Superior temporal gyrus (tissue), 1 donor: Measurements from ENCODE around the gene DDX21.
"Not testable (repeated sequence)": the region's sequence is repeated elsewhere in the genome, so short reads cannot be mapped to it uniquely, and the experiment has no call there.

Experiments used
- DNase-seq: peaks from one replicate; pipeline ENCODE4 v3.0.0-alpha.2; 2016; ENCODE audit errors: extremely low spot score

Gene DDX21

DNA sequence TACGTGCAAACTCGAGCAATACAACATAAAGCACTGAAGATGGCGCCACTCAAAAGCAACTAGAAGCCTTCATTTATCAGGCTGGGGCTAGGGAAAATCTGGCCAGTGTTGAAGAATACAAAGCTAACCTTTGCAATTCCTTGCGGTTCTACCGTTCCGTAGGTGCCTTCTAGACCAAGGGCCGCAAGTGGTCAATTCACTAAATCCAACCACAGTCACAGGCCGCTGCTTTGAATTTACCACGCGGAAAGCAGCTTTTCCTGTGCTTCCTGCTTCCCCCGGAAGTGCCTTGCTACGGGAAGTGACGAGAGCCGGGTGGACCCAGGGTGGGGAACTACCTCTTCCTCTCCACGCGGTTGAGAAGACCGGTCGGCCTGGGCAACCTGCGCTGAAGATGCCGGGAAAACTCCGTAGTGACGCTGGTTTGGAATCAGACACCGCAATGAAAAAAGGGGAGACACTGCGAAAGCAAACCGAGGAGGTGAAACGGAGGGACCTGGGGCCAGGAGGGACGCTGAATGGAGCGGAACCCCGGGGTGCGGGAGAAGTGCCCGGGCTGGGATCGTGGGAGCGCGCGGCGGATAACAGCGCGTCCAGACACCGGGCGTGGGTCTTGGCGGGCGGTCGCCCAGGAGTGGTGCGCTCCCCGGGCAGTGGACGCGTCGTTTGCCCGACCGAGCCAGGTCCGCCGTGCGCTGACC is at the start of gene DDX21:
Gene DDX21, plus strand, starts transcription at position 339 of the 701 bp plus-strand sequence. Its CDS starts 56 bp downstream, at position 395.
- DNase-seq: peak; percentile 98

DNA sequence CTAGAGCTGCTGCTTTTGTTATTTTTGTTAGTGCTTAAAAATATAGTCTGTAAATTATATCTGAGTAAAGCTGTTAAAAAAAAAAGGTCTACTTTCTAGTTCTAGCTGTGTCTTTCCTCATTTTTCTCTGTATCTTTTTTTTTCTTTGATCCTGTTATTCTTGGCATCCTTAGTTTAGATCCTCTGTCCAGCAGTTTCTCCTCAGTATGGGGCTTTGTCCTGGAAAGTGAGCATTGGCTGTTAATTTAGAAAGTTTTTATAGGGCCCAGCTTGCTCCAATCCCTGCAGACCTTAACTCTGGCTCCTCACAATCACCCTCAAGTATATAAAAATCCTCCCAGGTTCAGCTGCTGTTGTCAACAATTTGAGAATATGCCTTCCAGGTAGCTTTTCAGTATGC is 31.4 kb upstream of the DDX21 start:
- no peak for DNase-seq

DNA sequence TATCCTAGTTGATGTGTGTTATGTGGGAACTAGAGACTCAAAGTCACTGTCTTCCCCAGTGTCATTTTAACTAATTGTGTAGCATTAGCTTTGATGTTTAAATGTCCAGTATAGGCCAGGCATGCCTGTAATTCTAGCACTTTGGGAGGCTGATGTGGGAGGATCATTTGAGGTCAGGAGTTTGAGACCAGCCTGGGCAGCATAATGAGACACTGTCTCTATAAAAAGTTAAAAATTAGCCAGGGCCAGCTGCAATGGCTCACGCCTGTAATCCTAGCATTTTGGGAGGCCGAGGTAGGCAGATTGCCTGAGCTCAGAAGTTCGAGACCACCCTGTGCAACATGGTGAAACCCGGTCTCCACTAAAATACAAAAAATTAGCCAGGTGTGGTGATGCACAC is 30.5 kb upstream of the DDX21 start:
- no peak for DNase-seq

DNA sequence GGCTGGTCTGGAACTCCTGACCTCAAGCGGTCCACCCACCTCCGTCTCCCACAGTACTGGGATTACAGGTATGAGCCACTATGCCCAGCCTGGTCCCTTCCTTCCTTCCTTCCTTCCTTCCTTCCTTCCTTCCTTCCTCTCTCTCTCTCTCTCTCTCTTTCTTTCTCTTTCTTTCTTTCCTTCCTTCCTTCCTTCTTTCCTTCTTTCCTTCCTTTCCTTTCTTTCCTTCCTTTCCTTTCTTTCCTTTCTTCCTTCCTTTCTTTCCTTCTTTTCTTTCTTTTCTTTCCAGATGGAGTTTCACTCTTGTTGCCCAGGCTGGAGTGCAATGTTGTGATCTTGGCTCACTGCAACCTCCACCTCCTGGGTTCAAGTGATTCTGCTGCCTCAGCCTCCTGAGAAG is 26.8 kb upstream of the DDX21 start:
- not testable (repeated sequence) for DNase-seq

DNA sequence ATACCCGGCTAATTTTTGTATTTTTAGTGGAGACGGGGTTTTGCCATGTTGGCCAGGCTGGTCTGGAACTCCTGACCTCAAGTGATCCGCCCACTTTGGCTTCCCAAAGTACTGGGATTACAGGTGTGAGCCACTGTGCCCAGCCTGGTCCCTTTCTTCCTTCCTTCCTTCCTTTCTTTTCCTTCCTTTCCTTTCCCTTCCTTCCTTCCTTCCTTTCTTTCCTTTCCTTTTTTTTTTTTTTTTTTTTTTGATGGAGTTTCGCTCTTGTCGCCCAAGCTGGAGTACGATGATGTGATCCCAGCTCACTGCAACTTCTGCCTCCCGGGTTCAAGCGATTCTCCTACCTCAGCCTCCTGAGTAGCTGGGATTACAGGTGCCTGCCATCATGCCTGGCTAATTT is 26.1 kb upstream of the DDX21 start:
- DNase-seq: not testable (repeated sequence)

DNA sequence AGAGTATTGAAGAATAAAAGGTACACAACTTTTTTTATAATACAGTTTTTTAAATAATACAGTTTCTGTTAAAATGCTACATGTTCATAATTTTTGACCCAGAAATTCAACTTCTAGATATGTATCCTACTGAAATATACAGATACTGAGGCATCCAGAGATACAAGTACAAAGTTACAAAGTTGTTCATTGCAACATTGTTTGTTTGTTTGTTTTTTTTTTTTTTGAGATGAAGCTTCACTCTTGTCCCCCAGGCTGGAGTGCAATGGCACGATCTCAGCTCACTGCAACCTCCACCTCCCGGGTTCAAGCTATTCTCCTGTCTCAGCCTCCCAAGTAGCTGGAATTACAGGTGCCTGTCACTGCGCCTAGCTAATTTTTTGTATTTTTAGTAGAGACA is 23.1 kb upstream of the DDX21 start:
- not testable (repeated sequence) for DNase-seq

DNA sequence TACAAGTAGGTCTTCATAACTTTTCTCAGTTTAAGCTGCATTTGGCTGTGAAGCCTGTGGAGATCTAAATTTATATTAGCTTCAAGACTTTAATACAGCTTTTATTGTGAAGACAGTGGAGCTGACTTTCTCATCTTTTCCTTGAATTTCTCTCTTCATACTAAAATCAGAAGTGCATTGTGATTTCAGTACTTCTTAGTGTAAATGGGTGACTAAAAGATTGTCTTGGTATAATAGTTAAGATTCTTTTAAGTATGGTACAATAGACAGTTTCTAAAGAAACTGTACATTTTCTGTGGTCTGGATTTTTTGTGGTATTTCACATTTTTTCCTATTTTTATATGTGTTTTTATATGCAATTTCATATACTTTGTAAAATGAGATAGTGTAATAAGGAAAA is 21.0 kb upstream of the DDX21 start:
- no peak for DNase-seq

DNA sequence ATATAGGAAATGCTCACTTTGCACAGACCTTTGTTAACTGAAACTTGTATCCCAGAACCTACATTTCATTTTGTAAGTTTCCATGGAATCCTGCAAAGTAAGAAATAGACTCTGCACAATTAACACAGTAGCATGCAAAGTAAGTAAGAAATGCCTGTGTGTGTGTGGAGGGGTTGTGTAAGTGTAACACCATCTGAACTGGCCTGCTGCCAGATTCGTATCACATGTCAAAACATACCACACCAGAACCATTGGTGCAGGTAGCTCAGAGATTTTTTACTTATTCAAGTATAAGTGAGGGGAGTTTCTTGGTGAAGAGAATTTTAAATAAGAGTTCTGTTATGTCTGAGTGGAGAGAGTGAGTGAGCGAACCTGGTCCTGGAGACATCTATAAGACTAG is 17.9 kb upstream of the DDX21 start:
- DNase-seq: no peak

DNA sequence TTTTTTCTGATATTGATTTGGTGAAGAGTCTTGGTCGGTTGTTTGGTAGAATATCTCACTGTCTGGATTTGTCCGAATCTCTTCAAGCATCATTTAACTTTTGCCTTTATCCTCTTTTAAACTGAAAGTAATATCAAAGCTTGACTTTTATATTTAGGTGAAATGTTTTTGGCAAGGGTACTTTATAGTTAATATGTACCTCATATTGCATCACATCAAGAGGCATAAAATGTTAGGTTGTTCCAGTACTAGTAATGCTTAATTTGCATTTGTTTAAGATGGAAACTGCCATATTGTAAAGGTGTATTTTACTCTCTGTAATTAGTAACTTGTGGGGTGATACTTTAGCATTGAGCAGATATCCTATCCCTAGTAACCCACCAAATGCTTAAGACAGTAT is 17.1 kb upstream of the DDX21 start:
- no peak for DNase-seq

DNA sequence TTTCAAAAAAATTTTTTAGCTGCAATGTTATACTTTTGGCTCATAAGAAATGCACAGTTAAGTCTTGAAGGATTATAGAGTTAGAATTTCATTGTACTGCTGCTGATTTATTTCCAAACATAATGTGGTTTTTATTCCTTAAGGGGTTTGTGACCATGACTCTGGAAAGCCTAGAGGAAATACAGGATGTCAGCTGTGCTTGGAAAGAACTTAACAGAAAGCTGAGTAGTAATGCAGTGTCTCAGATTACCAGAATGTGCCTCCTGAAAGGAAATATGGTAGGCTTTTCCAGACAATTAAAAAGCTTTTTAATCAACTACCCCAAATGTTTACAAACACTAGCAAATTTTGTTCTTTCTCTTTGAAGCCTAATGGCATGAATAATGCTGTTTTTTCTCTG is 15.1 kb upstream of the DDX21 start:
- DNase-seq: not testable (repeated sequence)

DNA sequence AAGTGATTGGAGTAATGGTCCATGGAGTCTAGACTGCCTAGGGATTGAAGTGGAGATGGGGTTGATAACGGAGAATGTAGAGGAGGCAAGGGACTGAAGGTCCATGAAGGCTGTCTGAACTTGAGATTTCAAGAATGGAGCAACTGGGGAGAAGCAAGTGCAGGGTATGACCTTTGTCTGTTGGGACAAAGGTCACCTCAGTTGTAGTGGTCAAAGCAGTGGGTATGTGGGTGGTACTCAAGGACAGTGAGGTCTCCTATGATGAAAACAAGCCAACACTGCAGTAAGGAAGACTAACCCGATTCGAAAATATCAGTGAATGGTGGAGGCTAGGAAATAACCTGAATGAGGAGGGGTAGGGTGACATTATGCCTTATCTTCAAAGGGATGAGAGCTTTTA is 5.4 kb upstream of the DDX21 start:
- DNase-seq: no peak

DNA sequence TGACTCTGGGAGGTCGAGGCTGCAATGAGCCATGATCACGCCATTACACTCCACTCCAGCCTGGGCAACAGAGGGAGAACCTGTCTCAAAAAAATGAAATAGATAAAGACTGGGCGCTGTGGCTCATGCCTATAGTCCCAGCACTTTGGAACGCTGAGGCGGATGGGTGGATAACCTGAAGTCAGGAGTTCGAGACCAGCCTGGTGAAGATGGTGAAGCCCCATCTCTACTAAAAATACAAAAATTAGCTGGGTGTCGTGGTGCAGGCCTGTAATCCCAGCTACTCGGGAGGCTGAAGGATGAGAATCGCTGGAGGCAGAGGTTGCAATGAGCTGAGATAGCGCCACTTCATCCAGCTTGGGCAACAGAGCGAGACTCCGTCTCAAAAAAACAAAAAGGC is 1.1 kb upstream of the DDX21 start:
- DNase-seq: no peak

DNA sequence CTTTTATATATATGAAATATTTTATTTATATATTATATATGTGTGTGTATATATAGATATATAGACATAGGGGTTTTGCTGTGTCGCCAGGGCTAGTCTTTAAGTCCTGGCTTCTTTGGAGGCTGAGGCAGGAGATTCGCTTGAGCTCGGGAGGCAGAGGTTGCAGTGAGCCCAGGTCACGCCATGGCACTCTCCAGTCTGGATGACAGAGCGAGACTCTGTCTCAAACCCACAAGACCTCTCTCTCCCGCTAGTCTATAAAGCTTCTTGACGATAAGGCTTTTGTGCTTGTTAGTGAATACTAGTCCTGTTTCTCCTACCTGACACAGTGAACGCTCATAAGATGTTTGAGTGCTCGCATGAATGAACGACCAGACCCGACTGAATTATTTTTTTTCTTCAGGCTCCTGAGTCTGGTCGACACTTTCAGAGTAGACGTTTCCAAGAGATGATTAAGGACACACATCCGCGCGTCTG is 577 bp upstream of the DDX21 start:
- DNase-seq: no peak

DNA sequence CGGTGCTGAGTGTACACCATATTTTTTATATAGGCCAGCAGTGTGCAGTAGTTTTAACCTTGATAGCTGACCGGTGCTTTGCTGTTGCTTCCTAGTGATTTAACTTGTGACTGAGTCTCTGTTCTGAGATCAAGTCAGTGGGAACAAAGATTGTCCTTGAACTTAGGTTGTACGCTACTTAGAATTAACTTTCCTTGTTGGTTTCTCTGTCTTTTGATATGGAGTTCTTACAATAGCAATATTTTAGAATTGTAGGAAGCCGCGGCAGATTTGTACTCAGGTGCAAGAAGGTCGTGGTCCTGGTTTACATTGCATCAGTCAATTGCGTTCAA is 1.3 kb downstream of the DDX21 start:
- no peak for DNase-seq

DNA sequence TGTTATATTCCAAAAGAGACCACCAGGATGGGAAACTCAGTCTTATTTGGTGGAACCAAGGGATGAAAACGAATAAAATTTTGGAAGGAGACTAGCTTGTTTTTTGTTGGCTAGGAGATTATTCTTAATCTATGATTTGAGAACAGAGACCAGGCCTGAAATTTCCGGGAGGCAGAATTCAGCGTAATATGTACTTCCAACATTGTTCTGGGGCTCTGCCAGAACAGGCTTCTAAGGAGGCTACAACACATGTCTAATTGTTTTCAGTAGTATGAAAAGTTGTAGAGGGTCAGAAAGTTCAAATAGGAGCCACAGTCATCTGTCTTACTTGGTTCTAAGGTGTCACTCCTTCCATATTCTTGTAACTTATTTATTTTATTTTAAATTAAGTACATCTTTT is 1.7 kb downstream of the DDX21 start:
- DNase-seq: no peak

DNA sequence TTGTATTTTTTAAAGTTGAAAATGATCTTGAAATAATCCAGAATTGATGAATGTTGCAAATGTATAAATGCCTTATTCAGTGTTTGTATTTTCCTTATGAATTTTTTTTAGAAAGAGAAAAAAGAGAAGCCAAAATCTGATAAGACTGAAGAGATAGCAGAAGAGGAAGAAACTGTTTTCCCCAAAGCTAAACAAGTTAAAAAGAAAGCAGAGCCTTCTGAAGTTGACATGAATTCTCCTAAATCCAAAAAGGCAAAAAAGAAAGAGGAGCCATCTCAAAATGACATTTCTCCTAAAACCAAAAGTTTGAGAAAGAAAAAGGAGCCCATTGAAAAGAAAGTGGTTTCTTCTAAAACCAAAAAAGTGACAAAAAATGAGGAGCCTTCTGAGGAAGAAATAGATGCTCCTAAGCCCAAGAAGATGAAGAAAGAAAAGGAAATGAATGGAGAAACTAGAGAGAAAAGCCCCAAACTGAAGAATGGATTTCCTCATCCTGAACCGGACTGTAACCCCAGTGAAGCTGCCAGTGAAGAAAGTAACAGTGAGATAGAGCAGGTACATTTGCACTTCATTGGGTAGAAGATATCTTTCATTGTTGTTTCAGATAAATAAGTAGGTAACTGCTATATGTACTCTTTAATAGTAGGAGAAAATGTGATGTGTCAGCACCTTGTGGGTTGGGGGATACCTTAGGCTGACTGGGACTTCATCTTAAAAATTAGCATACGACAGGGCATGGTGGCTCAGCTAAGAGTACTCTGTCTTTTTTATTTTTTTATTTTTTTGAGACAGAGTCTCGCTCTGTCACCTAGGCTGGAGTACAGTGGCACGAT is 3.9 kb downstream of the DDX21 start:
- no peak for DNase-seq

DNA sequence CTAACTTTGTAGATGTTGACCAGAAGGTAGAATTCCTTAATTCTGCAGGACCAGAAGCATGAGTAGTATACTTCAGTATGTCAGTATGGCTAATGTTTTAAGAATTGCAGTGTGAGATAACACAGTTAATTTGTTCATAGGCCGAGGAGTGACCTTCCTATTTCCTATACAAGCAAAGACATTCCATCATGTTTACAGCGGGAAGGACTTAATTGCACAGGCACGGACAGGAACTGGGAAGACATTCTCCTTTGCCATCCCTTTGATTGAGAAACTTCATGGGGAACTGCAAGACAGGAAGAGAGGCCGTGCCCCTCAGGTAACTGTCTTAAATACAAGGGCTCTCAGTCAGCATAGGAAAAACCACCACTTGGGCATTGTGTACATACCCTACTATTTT is 7.2 kb downstream of the DDX21 start:
- DNase-seq: no peak

DNA sequence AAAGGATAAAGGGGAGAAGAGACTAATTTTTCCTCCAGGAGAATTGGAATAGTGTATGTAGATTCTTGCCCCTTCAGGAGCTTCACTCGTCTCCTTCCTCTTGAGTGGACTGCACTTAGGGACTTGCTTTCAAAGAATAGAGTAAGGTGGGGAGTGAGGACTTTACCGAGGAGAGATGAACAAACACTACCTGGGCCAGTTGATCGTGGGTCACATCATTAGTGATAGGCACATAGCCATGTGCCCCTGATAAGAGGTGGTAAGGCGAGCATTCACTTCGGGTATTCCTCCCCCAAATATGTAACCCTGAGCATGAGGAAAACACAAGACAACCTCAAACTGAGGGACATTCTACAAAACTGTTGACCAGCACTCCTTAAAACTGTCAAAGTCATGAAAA is 18.0 kb downstream of the DDX21 start:
- no peak for DNase-seq

DNA sequence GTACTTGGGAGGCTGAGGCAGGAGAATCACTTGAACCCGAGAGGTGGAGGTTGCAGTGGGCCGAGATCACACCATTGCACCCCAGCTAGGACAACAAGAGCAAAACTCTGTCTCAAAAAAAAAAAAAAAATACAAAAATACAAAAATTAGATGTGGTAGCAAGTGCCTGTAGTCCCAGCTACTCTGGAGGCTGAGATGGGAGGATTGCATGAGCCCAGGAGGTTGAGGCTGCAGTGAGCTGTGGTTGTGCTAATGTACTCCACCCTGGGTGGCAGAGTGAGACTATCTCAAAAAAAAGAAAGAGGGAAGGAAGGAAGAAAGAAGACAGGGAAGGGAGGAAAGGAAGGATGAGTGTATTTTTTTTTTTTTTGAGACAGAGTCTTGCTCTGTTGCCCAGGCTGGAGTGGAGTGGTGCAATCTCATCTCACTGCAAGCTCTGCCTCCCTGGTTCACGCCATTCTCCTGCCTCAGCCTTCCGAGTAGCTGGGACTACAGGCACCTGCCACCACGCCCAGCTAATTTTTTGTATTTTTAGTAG is 20.0 kb downstream of the DDX21 start:
- DNase-seq: not testable (repeated sequence)

DNA sequence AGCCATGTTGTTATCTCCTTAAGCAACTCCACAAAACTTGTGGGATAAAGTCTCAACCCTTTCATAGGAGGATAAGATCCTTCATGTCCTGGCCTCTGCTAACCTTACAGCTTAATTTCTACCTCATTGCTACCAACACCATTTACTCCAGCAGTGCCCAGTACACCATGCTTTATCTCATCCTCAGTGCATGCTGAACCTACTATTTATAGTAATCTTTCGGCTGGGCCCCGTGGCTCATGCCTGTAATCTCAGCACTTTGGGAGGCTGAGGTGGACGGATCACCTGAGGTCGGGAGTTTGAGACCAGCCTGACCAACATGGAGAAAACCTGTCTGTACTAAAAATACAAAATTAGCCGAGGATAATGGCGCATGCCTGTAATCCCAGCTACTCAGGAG is 23.8 kb downstream of the DDX21 start:
- not testable (repeated sequence) for DNase-seq

DNA sequence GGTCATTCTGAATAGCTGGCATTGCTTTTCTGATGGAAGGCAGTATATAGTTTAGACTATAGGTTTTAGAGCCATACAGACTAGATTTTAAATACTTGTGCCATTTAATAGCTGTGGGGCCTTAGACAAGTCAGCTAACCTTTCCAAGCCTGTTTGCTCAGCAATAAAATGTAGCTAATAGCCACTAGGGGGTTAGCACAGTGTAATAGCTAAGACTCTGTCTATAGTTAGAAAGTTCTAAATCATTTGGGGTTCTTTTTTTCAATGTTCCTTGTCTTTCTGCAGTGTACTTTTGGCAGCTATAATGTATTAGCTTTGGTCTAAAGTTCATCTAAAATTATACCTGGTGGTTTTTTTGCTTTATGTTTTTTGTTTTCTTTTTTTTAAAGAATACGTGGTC is 25.1 kb downstream of the DDX21 start:
- no peak for DNase-seq

DNA sequence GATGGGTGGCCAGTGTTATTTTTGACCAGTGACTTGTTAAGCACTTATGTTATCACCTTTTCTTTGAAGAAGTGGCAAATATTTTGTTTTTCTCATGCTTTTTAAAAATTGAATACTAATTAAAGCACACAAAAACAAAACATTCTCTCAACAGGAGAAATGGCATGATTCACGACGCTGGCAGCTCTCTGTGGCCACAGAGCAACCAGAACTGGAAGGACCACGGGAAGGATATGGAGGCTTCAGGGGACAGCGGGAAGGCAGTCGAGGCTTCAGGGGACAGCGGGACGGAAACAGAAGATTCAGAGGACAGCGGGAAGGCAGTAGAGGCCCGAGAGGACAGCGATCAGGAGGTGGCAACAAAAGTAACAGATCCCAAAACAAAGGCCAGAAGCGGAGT is 26.4 kb downstream of the DDX21 start:
- DNase-seq: no peak

DNA sequence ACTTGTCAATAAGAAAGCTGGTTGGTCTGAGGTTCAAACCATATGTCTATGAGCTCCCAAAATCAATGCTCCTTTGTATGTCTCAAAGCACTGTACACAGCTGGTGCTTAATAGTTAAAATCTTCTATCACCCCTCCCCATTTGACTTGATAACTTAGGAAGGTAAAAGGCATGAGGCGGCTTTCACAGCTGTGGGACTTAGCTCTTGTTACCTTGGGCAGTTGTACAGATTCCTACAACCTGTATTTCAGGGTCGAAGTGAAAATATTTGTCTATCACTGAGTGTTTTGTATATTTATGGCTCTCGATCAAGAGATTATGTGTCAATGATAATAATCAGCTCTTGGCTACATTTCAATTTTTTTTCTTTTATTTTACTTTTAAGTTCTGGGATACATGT is 31.6 kb downstream of the DDX21 start:
- DNase-seq: no peak
